Central memory CD4-positive, alpha-beta T cell (primary cell): Measurements from ENCODE around the gene SDK2.

Experiments used
- DNase-seq: peaks from one replicate; pipeline ENCODE4 v3.0.0; 2022

SDK2 gene

GRCh38 chr17:73498886-73499554 is 145.2 kb downstream of the SDK2 start:
- no peak for DNase-seq

- no peak for DNase-seq
Measured at GRCh38 chr17:73498176-73498575, 146.1 kb downstream of the SDK2 start.

- DNase-seq: no peak
Measured at GRCh38 chr17:73497721-73498120, 146.5 kb downstream of the SDK2 start.

GRCh38 chr17:73496232-73496631 is 148.0 kb downstream of the SDK2 start:
- DNase-seq: no peak

- DNase-seq: no peak
Measured at GRCh38 chr17:73495641-73496040, 148.6 kb downstream of the SDK2 start.

GRCh38 chr17:73494950-73495349 is 149.3 kb downstream of the SDK2 start:
- no peak for DNase-seq

- DNase-seq: no peak
Measured at GRCh38 chr17:73493956-73494926, 150.0 kb downstream of the SDK2 start.

GRCh38 chr17:73492821-73493814 is 151.1 kb downstream of the SDK2 start:
- no peak for DNase-seq

GRCh38 chr17:73492125-73492820 is 152.0 kb downstream of the SDK2 start:
- DNase-seq: no peak

GRCh38 chr17:73491648-73492047 is 152.6 kb downstream of the SDK2 start:
- no peak for DNase-seq

GRCh38 chr17:73490851-73491250 is 153.4 kb downstream of the SDK2 start:
- DNase-seq: no peak

- no peak for DNase-seq
Measured at GRCh38 chr17:73489991-73490390, 154.3 kb downstream of the SDK2 start.

- no peak for DNase-seq
Measured at GRCh38 chr17:73489333-73489732, 154.9 kb downstream of the SDK2 start.

- no peak for DNase-seq
Measured at GRCh38 chr17:73485130-73485529, 159.1 kb downstream of the SDK2 start.

- DNase-seq: no peak
Measured at GRCh38 chr17:73482894-73483293, 161.4 kb downstream of the SDK2 start.

GRCh38 chr17:73482251-73482716 is 162.0 kb downstream of the SDK2 start:
- DNase-seq: no peak

GRCh38 chr17:73481676-73482075 is 162.6 kb downstream of the SDK2 start:
- DNase-seq: no peak

- no peak for DNase-seq
Measured at GRCh38 chr17:73480740-73481139, 163.5 kb downstream of the SDK2 start.

GRCh38 chr17:73478768-73479424 is 165.3 kb downstream of the SDK2 start:
- DNase-seq: no peak

GRCh38 chr17:73478334-73478733 is 165.9 kb downstream of the SDK2 start:
- no peak for DNase-seq

GRCh38 chr17:73476890-73477350 is 167.3 kb downstream of the SDK2 start:
- no peak for DNase-seq
